Epithelial cell of prostate (primary cell): ENCODE data around the gene FNDC5.

Source experiments
- DNase-seq: peaks from one replicate; pipeline ENCODE4 v3.0.0-alpha.2; 2011; ENCODE audit warnings: low read depth, low spot score
- H3K27ac ChIP-seq: fragments of 450-650 bp; 2 replicates; pipeline ENCODE4 v1.5.1; 2017; ENCODE audit warnings: mild to moderate bottlenecking

The FNDC5 gene

DNA sequence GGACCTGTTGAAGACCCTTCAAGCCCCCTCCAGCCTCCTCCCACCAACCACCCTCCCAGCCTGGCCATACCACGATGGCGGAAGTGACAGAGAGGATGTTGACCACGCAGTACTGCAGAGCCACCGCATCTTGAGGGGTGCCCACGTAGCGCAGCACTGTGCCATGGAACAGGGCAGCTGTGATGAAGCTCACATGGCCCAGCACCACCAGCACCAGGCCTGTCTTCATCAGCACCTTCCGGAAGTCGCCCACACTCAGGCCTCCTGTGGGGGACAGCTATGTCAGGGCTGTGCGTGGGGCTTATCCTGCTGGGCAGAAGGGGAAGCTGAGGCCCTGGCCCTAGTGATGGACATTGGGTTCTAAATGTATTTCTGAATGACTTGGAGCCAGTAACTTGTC, 27.3 kb upstream of the FNDC5 start:
- H3K27ac ChIP-seq = peak overlapping the region; percentile 41
- no peak for DNase-seq

GRCh38 chr1:32897082-32898049, 26.7 kb upstream of the FNDC5 start:
- peak overlapping the region; percentile 41 for H3K27ac ChIP-seq
- no peak for DNase-seq

DNA sequence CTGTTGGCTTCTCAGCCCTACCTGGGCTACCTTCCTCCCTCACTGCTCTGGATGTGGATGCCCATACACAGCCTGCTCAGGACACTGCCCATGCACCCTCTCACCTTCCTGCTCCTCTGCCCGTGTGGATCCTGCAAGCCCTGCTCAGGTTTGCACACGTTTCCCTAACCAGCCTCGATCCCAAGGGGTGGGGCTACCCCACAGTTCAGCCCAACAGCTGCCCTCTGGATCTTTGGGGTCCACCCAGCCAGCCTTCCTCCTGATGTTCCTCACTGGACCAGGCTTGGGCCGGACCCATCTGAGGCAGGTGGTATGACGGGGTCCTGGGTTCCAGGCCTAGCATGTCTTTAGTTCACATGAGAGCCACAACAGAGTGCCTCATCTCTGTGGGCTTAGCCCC, 25.7 kb upstream of the FNDC5 start:
- no peak overlapping the region for H3K27ac ChIP-seq
- no peak for DNase-seq

GRCh38 chr1:32895325-32896215, 24.9 kb upstream of the FNDC5 start:
- no peak for DNase-seq
- no peak overlapping the region for H3K27ac ChIP-seq

DNA sequence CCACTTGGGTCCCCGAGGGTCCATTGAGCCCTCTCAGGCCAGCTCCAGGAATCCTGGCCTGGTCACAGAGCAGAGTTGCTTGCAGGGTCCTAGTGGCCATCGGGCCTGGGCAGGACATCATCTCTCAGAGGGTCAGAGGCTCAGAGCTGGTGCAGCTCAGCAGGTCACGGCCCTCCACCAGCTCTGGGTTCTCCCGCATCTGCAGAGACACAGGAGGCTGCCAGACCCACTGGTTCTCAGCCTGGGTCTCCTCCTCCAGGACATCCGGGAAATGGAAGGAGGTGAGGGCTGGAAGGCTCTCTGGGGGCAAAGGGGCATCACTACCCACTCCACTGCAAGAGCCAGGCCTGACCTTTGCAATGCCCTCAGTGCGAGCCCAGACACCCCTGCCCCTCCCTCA, 24.0 kb upstream of the FNDC5 start:
- no peak for DNase-seq
- H3K27ac ChIP-seq = no peak overlapping the region

GRCh38 chr1:32894019-32894600, 23.4 kb upstream of the FNDC5 start:
- H3K27ac ChIP-seq = no peak overlapping the region
- no peak for DNase-seq

GRCh38 chr1:32893198-32894018, 22.7 kb upstream of the FNDC5 start:
- H3K27ac ChIP-seq = no peak overlapping the region
- DNase-seq = no peak

- no peak for DNase-seq
- H3K27ac ChIP-seq = no peak overlapping the region
These were observed 21.9 kb upstream of the FNDC5 start for GRCh38 chr1:32892368-32893197.

- H3K27ac ChIP-seq = no peak overlapping the region
- DNase-seq = no peak
These were observed 20.9 kb upstream of the FNDC5 start for GRCh38 chr1:32891630-32892029.

- H3K27ac ChIP-seq = no peak overlapping the region
- no peak for DNase-seq
These were observed 20.5 kb upstream of the FNDC5 start for GRCh38 chr1:32891241-32891570.

DNA sequence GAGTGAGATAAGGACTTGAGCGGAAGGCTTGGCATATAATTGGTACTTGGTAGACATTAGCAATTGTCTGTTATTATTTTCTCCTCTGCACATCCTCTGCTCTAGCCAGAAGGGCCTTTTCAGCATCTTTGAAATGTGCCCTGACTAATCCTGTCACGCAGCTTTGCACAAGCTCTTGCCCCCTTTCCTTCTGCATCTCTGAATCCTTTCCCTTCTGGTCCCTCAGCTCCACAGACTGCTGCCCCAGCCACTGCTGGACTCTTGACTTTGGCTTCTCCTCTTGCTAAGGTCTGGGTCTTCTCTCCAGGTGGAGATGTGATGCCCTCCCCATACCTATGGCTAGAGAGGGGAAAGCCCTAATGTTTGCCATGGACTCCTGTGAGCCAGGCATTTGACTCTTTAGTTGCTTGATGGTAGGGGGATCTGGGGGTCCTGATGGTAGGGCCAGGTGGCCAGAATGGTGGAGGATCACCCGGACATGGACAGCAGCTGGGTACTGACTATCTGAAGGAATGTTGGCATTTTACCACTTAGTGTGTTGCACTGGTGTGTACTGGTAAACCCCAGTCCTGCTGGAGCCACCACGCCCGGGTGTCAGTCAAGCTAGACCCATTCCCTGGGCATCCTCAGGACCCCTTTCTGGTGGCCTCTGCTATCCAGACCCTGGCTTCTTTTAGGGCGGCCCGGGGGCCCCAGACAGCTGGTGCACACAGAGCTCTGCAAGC, 20.0 kb upstream of the FNDC5 start:
- H3K27ac ChIP-seq = no peak overlapping the region
- DNase-seq = no peak

GRCh38 chr1:32889731-32890278, 19.1 kb upstream of the FNDC5 start:
- no peak overlapping the region for H3K27ac ChIP-seq
- no peak for DNase-seq

GRCh38 chr1:32888677-32889420, 18.1 kb upstream of the FNDC5 start:
- DNase-seq = no peak
- H3K27ac ChIP-seq = no peak overlapping the region

GRCh38 chr1:32888134-32888533, 17.4 kb upstream of the FNDC5 start:
- H3K27ac ChIP-seq = no peak overlapping the region
- DNase-seq = no peak

DNA sequence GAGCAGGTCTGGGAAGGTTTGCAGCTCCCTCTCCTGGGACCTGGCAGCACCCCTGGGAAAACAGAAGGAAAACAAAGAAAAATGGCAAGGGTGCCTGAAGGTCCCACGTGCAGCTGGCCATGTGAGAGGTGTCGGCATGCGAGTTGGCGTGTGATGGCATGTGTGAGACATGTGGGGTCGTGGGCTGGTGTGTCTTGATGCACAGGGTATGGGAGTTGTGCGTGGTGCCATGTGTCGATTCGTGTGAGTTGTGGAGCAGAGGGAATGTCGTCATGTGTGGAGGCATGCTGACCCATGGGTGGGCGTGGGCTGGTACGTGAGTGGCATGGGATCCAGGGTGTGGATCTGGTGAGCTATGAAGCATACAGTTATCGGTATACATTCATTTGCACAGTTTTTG, 16.9 kb upstream of the FNDC5 start:
- no peak for DNase-seq
- H3K27ac ChIP-seq = no peak overlapping the region

- no peak for DNase-seq
- H3K27ac ChIP-seq = no peak overlapping the region
These were observed 16.2 kb upstream of the FNDC5 start for GRCh38 chr1:32886828-32887414.
